ENCODE data around the gene CROCC2. TPM values are rescaled to one million over a fixed set of nuclear protein-coding genes. Genes with fewer than 3 reads are reported as not detected.

Gene CROCC2
- total RNA-seq, 6 experiments from 2014 or later: not detected

GRCh38 chr2:240947176-240947575 is 41.0 kb downstream of the CROCC2 start:
- Mint-ChIP-seq H3K4me1 (ENCODE audit: low read depth) (peaks cover 19% of the 10 kb centered on the region), H3K9me3 (no peaks in the 10 kb centered on the region)

GRCh38 chr2:240947607-240948006 is 41.5 kb downstream of the CROCC2 start:
- H3K36me3 Mint-ChIP-seq (ENCODE audit: low read depth): no peaks in the 10 kb centered on the region
- no peak for DNase-seq
- no peak overlapping the region for H3K4me3 Mint-ChIP-seq
- H3K4me1 Mint-ChIP-seq (ENCODE audit: low read depth): peaks cover 19% of the 10 kb centered on the region
- peaks cover 4% of the 10 kb centered on the region for H3K27me3 Mint-ChIP-seq (ENCODE audit: insufficient read depth)
- no peaks in the 10 kb centered on the region for H3K9me3 Mint-ChIP-seq
- no peak overlapping the region for H3K27ac Mint-ChIP-seq
- no peak for TF ChIP-seq CTCF (IDR thresholded peaks at IDR 0.05)

More at GRCh38 chr2:240947176-240947575, 41.0 kb downstream of the CROCC2 start:
- Mint-ChIP-seq H3K27me3 (ENCODE audit: insufficient read depth) (peaks cover 4% of the 10 kb centered on the region), H3K27ac (no peak overlapping the region), H3K36me3 (ENCODE audit: low read depth) (no peaks in the 10 kb centered on the region), H3K4me3 (no peak overlapping the region)
- no peak for DNase-seq
- no peak for TF ChIP-seq CTCF (IDR thresholded peaks at IDR 0.05)

- Mint-ChIP-seq H3K4me1 (ENCODE audit: low read depth) (peaks cover 19% of the 10 kb centered on the region), H3K27me3 (ENCODE audit: insufficient read depth) (peaks cover 4% of the 10 kb centered on the region), H3K27ac (no peak overlapping the region), H3K4me3 (no peak overlapping the region), H3K36me3 (ENCODE audit: low read depth) (no peaks in the 10 kb centered on the region), H3K9me3 (no peaks in the 10 kb centered on the region)
- DNase-seq: no peak
- TF ChIP-seq CTCF (IDR thresholded peaks at IDR 0.05): no peak
These were observed 42.0 kb downstream of the CROCC2 start for GRCh38 chr2:240948086-240948485.

GRCh38 chr2:240948905-240949790 is 43.0 kb downstream of the CROCC2 start:
- H3K36me3 Mint-ChIP-seq (ENCODE audit: low read depth): no peaks in the 10 kb centered on the region
- H3K27me3 Mint-ChIP-seq (ENCODE audit: insufficient read depth): peaks cover 15% of the 10 kb centered on the region
- no peak for DNase-seq
- H3K9me3 Mint-ChIP-seq: no peaks in the 10 kb centered on the region
- no peak for TF ChIP-seq CTCF (IDR thresholded peaks at IDR 0.05)
- H3K27ac Mint-ChIP-seq: no peak overlapping the region
- H3K4me3 Mint-ChIP-seq: no peak overlapping the region
- H3K4me1 Mint-ChIP-seq (ENCODE audit: low read depth): peaks cover 19% of the 10 kb centered on the region

GRCh38 chr2:240949791-240950705 is 43.9 kb downstream of the CROCC2 start:
- no peaks in the 10 kb centered on the region for H3K36me3 Mint-ChIP-seq (ENCODE audit: low read depth)
- no peak overlapping the region for H3K4me3 Mint-ChIP-seq
- peaks cover 24% of the 10 kb centered on the region for H3K27me3 Mint-ChIP-seq (ENCODE audit: insufficient read depth)
- no peak overlapping the region for H3K27ac Mint-ChIP-seq
- TF ChIP-seq CTCF (IDR thresholded peaks at IDR 0.05): no peak
- no peak for DNase-seq
- peaks cover 18% of the 10 kb centered on the region for H3K4me1 Mint-ChIP-seq (ENCODE audit: low read depth)
- H3K9me3 Mint-ChIP-seq: no peaks in the 10 kb centered on the region
